Mesenchymal stem cell (in vitro differentiated cells and primary cell): Measurements from ENCODE around the gene TBX1.
A peak's percentile ranks its signal among the peaks of the same experiment; 100 is the strongest.

Experiments
- DNase-seq: peaks from one replicate; pipeline ENCODE4 v3.0.0-alpha.2; 2013
- H2AFZ ChIP-seq: one replicate; pipeline ENCODE4 v1.6.1; 2013; ENCODE audit warnings: low read depth, mild to moderate bottlenecking, control low read depth, inconsistent platforms, low read length, moderate library complexity
- H2AK5ac ChIP-seq: 2 replicates; pipeline ENCODE4 v1.6.1; 2013; ENCODE audit warnings: low read length, moderate library complexity, mild to moderate bottlenecking, inconsistent platforms; ENCODE audit not compliant: severe bottlenecking
- H2BK120ac ChIP-seq: one replicate; pipeline ENCODE4 v1.6.1; 2013; ENCODE audit warnings: low read depth, mild to moderate bottlenecking, inconsistent platforms, low read length, moderate library complexity
- H2BK12ac ChIP-seq, 2 experiments: one replicate each; pipeline ENCODE4 v1.6.1; 2013; ENCODE audit warnings: inconsistent platforms in 2 of 2, low read length in 2 of 2, mild to moderate bottlenecking in 2 of 2, moderate library complexity in 2 of 2, control low read depth in 1 of 2
- H2BK15ac ChIP-seq: one replicate; pipeline ENCODE4 v1.6.1; 2013; ENCODE audit warnings: mild to moderate bottlenecking, low read depth, inconsistent platforms; ENCODE audit not compliant: poor library complexity, severe bottlenecking
- H2BK5ac ChIP-seq: 2 replicates; pipeline ENCODE4 v1.6.1; 2013; ENCODE audit warnings: low read depth, mild to moderate bottlenecking, low read length, control low read depth, inconsistent platforms; ENCODE audit not compliant: poor library complexity, severe bottlenecking
- H3K14ac ChIP-seq, 2 experiments: one replicate each; pipeline ENCODE4 v1.6.1; 2013; ENCODE audit warnings: inconsistent platforms in 2 of 2, low read length in 2 of 2, control low read depth in 1 of 2, mild to moderate bottlenecking in 1 of 2, moderate library complexity in 1 of 2
- H3K18ac ChIP-seq, 2 experiments: one replicate each; pipeline ENCODE4 v1.6.1; 2013; ENCODE audit warnings: inconsistent platforms in 2 of 2, low read length in 2 of 2, control low read depth in 1 of 2, low read depth in 1 of 2, mild to moderate bottlenecking in 1 of 2
- H3K23ac ChIP-seq, 2 experiments: one replicate each; pipeline ENCODE4 v1.6.1; 2013; ENCODE audit warnings: inconsistent platforms in 2 of 2, low read length in 2 of 2, mild to moderate bottlenecking in 2 of 2, moderate library complexity in 2 of 2, control low read depth in 1 of 2
- H3K27ac ChIP-seq: 2 replicates; pipeline ENCODE4 v1.5.1; 2013; ENCODE audit warnings: mild to moderate bottlenecking, moderate library complexity, low read length, control low read depth, inconsistent platforms; ENCODE audit not compliant: poor library complexity, severe bottlenecking
- H3K27me3 ChIP-seq, 2 experiments: 2 replicates each; pipeline versions ENCODE4 v1.6.1 to v1.7.0; 2013; ENCODE audit warnings: low read length in 2 of 2, mild to moderate bottlenecking in 2 of 2, moderate library complexity in 2 of 2, control low read depth in 1 of 2, inconsistent platforms in 1 of 2; ENCODE audit not compliant: control insufficient read depth in 1 of 2, insufficient read depth in 1 of 2
- H3K36me3 ChIP-seq, 2 experiments: 2 replicates each; pipeline versions ENCODE4 v1.6.1 to v1.7.0; 2013; ENCODE audit warnings: low read length in 2 of 2, control low read depth in 1 of 2, inconsistent platforms in 1 of 2, low read depth in 1 of 2, mild to moderate bottlenecking in 1 of 2; ENCODE audit not compliant: insufficient read depth in 2 of 2, control insufficient read depth in 1 of 2
- H3K4ac ChIP-seq, 2 experiments: one replicate each; pipeline ENCODE4 v1.6.1; 2013; ENCODE audit warnings: inconsistent platforms in 2 of 2, low read length in 2 of 2, mild to moderate bottlenecking in 2 of 2, moderate library complexity in 2 of 2, control low read depth in 1 of 2, low read depth in 1 of 2
- H3K4me1 ChIP-seq: 2 replicates; pipeline ENCODE4 v1.6.1; 2013; ENCODE audit warnings: low read depth, low read length, control low read depth; ENCODE audit not compliant: control insufficient read depth, insufficient read depth
- H3K4me2 ChIP-seq: 2 replicates; pipeline ENCODE4 v1.6.1; 2013; ENCODE audit warnings: low read length, mild to moderate bottlenecking, inconsistent platforms; ENCODE audit not compliant: poor library complexity, severe bottlenecking
- H3K4me3 ChIP-seq, 2 experiments: 2 replicates each; pipeline versions ENCODE4 v1.5.1 to v1.7.0; 2013; ENCODE audit warnings: low read length in 2 of 2, mild to moderate bottlenecking in 2 of 2, control low read depth in 1 of 2, low read depth in 1 of 2; ENCODE audit not compliant: insufficient read depth in 1 of 2
- H3K79me1 ChIP-seq: replicated peaks from 2 replicates; pipeline ENCODE4 v1.6.1; 2013; ENCODE audit warnings: mild to moderate bottlenecking, control low read depth, low read length, inconsistent platforms; ENCODE audit not compliant: poor library complexity, severe bottlenecking
- H3K9ac ChIP-seq: 2 replicates; pipeline ENCODE4 v1.7.0; 2013; ENCODE audit warnings: mild to moderate bottlenecking, low read length, moderate library complexity
- H3K9me3 ChIP-seq: 2 replicates; pipeline ENCODE4 v1.7.0; 2013; ENCODE audit warnings: mild to moderate bottlenecking, low read length; ENCODE audit not compliant: control insufficient read depth
- H4K8ac ChIP-seq: one replicate; pipeline ENCODE4 v1.6.1; 2013; ENCODE audit warnings: inconsistent platforms, mild to moderate bottlenecking, low read length, moderate library complexity
- H4K91ac ChIP-seq: one replicate; pipeline ENCODE4 v1.6.1; 2013; ENCODE audit warnings: mild to moderate bottlenecking, low read length, inconsistent platforms
- WGBS: methylation state at CpG from one replicate; pipeline ENCODE4 v1.1.7; 2013; ENCODE audit warnings: mixed read lengths; 5-methylcytosine and 5-hydroxymethylcytosine counted together

The TBX1 gene

DNA sequence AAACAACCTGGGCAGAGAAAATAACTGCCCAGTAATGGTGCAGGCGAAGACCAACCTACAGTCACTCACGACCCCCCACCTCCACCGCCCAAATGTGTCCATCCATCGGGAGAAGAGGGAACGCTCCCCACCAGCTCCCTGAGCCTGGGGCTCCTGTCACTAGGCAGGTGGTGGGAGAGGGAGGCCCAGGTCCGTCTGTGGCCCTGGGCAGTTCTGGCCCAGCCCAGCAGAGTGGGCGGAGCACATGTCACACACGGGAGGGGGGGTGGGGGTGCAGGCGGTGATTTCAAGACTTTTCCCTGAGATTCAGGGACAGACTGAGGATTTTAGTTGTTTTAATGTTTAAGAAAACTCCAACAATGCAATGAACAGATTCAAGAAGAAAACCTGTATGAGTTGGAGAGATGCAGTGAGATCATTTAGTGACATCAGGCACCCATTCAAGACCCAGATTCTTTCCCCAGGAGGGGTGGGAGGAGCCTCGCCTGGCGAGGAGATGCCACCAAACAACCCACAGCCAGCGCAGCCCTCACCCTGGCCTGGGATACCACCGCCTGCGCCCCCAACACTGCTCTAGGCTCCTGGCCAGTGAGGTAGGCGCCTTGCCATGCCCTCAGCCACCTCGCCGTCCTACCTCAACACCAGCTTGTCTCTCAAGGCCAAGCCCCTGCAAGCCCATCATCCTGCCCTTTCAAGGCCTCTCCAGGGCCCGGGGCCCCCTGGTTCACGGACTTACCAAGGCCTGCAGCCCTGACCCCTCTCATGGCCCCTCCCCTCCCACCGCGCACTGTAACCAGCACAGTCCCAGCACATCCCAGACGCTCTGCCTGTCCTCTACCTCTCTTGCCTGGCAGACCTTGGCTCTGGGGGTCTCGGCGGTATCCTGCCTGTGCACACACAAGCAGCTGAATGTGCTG, 36.8 kb downstream of the TBX1 start:
- Histone ChIP-seq H3K4me1 (peaks cover 19% of the 10 kb centered on the region), H3K4ac (no peak overlapping the region), H2BK12ac (no peak overlapping the region), H3K9ac (no peak overlapping the region), H3K27ac (no peak overlapping the region), H2AK5ac (no peak overlapping the region), H4K8ac (no peak overlapping the region), H3K36me3 (peaks cover 0 to 41% of the 10 kb centered on the region in 2 experiments), H3K14ac (no peak overlapping the region), H2AFZ (no peak overlapping the region), H3K79me1 (no peaks in the 10 kb centered on the region), H2BK15ac (no peak overlapping the region), H3K27me3 (no peaks in the 10 kb centered on the region), H3K18ac (no peak overlapping the region), H3K4me2 (no peak overlapping the region), H2BK5ac (no peak overlapping the region), H2BK120ac (no peak overlapping the region), H3K4me3 (no peak overlapping the region), H3K9me3 (no peaks in the 10 kb centered on the region), H4K91ac (no peak overlapping the region), H3K23ac (no peak overlapping the region)
- DNase-seq: no peak
- 84% methylated on average over 24 of the region's 24 CpGs for WGBS

DNA sequence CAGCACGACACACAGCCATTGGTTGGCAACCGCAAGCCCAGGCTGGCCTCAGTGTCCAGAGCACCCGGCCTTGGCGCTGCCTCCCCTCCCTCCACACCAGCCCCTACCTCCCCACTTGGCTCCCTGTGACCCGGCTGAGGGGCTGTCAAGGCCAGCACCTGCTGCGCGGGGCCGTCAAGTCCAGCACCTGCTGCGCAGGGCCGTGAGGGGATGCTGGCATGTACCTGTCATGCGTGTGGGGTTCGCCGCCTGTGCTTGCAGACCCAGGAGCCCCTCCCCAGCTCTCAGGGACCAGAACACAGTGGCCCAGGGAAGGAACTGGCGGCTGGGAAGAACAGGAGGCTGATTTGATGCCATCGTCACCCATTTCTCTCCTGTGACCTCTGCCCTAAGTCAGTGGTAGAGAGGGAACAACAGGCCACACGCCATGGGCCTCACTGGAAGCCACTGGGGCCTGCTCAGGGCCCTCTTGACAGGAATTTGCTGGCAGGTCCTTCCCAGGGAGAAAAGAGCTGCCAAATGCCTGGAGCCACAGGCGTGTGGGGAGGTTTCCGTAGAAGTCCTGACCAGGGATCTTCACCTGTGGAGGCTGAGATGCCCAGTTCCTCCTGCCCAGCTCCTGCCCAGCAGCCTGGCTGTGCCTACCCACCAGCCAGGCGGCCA, 37.6 kb downstream of the TBX1 start:
- Histone ChIP-seq H3K14ac (no peak overlapping the region), H3K9ac (no peak overlapping the region)

DNA sequence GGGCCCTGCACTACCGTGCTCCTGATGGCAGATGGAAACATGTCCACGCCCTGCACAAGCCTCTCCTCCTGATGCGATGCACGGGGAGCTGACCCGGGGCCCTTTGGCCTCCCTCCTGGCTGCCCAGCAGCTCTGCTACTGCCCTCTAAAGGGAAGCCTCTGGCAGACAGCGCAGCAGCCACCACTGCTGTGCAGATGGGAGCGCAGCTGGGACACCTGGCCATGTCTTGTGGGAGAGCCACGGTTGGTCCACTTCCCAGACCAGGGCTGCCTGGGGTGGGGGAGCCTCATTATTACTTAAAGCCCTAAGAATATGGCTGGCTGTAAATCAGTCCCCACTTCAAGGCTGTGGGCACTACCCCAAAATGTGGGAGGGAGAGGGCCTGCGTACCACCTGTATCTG, 38.3 kb downstream of the TBX1 start:
- no peak overlapping the region for H2BK12ac ChIP-seq
- no peak overlapping the region for H3K4ac ChIP-seq
- H4K8ac ChIP-seq: no peak overlapping the region
- H3K36me3 ChIP-seq: peaks cover 0 to 54% of the 10 kb centered on the region in 2 experiments
- no peak overlapping the region for H3K18ac ChIP-seq
- no peaks in the 10 kb centered on the region for H3K27me3 ChIP-seq
- peaks cover 19% of the 10 kb centered on the region for H3K4me1 ChIP-seq
- H3K9ac ChIP-seq: peak overlapping the region; percentile 16
- H2BK120ac ChIP-seq: no peak overlapping the region
- WGBS: 94% methylated on average over 8 of the region's 9 CpGs
- H3K23ac ChIP-seq: no peak overlapping the region
- H2AFZ ChIP-seq: no peak overlapping the region
- no peak overlapping the region for H3K4me2 ChIP-seq
- H3K27ac ChIP-seq: no peak overlapping the region
- no peak for DNase-seq
- no peak overlapping the region for H3K14ac ChIP-seq
- no peak overlapping the region for H3K4me3 ChIP-seq
- no peak overlapping the region for H2BK5ac ChIP-seq
- no peaks in the 10 kb centered on the region for H3K9me3 ChIP-seq
- no peaks in the 10 kb centered on the region for H3K79me1 ChIP-seq
- H2AK5ac ChIP-seq: no peak overlapping the region
- H2BK15ac ChIP-seq: no peak overlapping the region
- H4K91ac ChIP-seq: no peak overlapping the region

More for the DNA sequence above, 37.6 kb downstream of the TBX1 start:
- no peak overlapping the region for H3K4me2 ChIP-seq
- H3K36me3 ChIP-seq: peaks cover 0 to 49% of the 10 kb centered on the region in 2 experiments
- H3K79me1 ChIP-seq: no peaks in the 10 kb centered on the region
- H3K4me1 ChIP-seq: peaks cover 19% of the 10 kb centered on the region
- no peak overlapping the region for H3K18ac ChIP-seq
- H3K27ac ChIP-seq: no peak overlapping the region
- no peak overlapping the region for H2BK120ac ChIP-seq
- H2AK5ac ChIP-seq: no peak overlapping the region
- no peaks in the 10 kb centered on the region for H3K9me3 ChIP-seq
- no peak overlapping the region for H2BK15ac ChIP-seq
- DNase-seq: no peak
- H3K4me3 ChIP-seq: no peak overlapping the region
- H4K91ac ChIP-seq: no peak overlapping the region
- H2BK5ac ChIP-seq: no peak overlapping the region
- H2BK12ac ChIP-seq: no peak overlapping the region
- H3K27me3 ChIP-seq: no peaks in the 10 kb centered on the region
- H4K8ac ChIP-seq: no peak overlapping the region
- no peak overlapping the region for H2AFZ ChIP-seq
- WGBS: 96% methylated on average over 19 of the region's 19 CpGs
- no peak overlapping the region for H3K23ac ChIP-seq
- no peak overlapping the region for H3K4ac ChIP-seq
